ENCODE results near the gene ERBB3.

DNA sequence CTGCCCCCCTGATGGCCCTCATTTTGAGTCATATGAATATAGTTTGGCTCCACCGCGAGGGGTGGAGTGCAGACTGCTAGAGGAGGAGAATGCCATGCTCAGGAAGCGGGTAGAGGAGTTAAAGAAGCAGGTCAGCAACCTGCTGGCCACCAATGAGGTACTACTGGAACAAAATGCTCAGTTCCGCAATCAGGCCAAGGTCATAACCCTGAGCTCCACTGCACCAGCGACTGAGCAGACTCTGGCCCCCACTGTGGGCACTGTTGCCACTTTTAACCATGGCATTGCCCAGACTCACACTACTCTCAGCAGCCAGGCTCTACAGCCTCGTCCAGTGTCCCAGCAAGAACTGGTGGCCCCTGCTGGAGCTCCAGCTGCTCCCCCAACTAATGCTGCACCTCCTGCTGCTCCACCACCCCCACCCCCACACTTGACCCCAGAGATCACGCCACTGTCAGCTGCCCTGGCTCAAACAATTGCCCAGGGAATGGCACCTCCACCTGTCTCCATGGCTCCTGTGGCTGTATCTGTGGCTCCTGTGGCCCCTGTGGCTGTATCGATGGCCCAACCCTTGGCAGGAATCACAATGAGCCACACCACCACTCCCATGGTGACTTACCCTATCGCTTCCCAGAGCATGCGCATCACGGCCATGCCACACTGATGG lies 41.4 kb downstream of the ERBB3 start:
- TF ChIP-seq, protein P1, sequence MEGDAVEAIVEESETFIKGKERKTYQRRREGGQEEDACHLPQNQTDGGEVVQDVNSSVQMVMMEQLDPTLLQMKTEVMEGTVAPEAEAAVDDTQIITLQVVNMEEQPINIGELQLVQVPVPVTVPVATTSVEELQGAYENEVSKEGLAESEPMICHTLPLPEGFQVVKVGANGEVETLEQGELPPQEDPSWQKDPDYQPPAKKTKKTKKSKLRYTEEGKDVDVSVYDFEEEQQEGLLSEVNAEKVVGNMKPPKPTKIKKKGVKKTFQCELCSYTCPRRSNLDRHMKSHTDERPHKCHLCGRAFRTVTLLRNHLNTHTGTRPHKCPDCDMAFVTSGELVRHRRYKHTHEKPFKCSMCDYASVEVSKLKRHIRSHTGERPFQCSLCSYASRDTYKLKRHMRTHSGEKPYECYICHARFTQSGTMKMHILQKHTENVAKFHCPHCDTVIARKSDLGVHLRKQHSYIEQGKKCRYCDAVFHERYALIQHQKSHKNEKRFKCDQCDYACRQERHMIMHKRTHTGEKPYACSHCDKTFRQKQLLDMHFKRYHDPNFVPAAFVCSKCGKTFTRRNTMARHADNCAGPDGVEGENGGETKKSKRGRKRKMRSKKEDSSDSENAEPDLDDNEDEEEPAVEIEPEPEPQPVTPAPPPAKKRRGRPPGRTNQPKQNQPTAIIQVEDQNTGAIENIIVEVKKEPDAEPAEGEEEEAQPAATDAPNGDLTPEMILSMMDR (IDR thresholded peaks at IDR 0.05), result no peak
- TF ChIP-seq POLR2A (IDR thresholded peaks at IDR 0.05; ENCODE audit: low read depth) (no peak), POLR2AphosphoS5 (IDR thresholded peaks at IDR 0.05) (no peak), EP300 (IDR thresholded peaks at IDR 0.05) (no peak)
